ENCODE measurements around the gene ZNF829.
A peak's percentile ranks its signal among the peaks of the same experiment; 100 is the strongest.

Gene ZNF829

GRCh38 chr19:36915992-36916830, at the start of gene ZNF829, which contains the start of gene ZNF568:
Gene ZNF829 (minus strand): TSS chr19:36916291. CDS start chr19:36915167, 1,124 bp downstream.
Gene ZNF568 (plus strand): TSS chr19:36916332. CDS start chr19:36922771, 6,439 bp downstream.
- peak; percentile 54 for DNase-seq

- no peak for DNase-seq
These were observed 47.2 kb upstream of the ZNF829 start for GRCh38 chr19:36963280-36963679.

DNA sequence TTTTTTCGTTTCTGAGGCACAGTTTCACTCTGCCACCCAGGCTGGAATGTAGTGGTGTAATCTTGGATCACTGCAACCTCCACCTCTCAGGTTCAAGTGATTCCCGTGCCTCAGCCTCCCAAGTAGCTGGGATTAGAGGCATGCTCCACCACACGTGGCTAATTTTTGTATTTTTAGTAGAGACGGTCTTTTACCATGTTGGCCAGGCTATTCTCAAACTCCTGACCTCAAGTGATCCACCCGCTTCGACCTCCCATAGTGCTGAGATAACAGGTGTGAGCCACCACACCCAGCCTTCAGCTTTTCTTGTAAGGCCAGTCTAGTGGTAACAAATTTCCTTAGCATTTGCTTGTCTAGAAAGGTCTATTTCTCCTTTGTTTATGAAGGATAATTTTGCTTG, 46.3 kb upstream of the ZNF829 start:
- no peak for DNase-seq

DNA sequence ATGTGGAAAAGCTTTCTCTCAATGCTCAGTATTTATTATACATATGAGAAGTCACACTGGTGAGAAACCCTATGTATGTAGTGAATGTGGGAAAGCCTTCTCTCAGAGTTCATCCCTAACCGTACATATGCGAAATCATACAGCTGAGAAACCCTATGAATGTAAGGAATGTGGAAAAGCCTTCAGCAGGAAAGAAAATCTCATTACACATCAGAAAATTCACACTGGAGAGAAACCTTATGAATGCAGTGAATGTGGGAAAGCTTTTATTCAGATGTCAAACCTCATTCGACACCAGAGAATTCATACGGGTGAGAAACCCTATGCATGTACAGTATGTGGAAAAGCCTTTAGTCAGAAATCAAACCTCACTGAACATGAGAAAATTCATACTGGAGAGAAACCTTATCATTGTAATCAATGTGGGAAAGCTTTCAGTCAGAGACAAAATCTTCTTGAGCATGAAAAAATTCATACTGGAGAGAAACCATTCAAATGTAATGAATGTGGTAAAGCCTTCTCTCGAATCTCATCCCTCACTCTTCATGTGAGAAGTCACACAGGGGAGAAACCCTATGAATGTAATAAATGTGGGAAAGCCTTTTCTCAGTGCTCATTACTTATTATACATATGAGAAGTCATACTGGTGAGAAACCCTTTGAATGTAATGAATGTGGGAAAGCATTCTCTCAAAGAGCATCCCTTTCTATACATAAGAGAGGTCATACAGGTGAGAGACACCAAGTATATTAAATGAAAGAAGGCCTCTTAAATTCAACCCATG, 34.4 kb upstream of the ZNF829 start:
- DNase-seq: no peak

DNA sequence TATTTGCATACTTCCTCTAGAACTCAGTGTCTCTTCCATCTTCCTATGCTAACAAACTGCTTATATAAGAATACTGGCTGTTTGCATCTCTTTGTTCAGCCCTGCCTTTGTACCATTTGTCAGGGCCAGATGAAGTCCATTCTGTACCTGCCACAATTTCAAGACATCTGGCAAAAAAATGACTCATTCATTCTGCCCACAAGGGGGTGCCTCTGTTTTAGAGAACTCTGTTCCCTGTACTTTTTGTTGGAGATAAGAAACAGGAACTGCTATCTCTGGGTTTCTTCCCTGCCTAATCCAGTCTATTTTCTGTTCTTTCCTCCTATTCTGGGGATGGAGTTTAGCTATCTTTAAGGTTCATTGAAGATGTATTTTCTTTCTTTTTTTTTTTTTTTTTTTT, 23.1 kb upstream of the ZNF829 start:
- no peak for DNase-seq

- no peak for DNase-seq
These were observed 15.6 kb upstream of the ZNF829 start for GRCh38 chr19:36931684-36932083.

- no peak for DNase-seq
These were observed 2.0 kb upstream of the ZNF829 start for GRCh38 chr19:36918090-36918489.

- DNase-seq: no peak
These were observed 900 bp upstream of the ZNF829 start for GRCh38 chr19:36916991-36917390.

GRCh38 chr19:36898422-36898821, 17.7 kb downstream of the ZNF829 start:
- no peak for DNase-seq

- no peak for DNase-seq
These were observed 21.2 kb downstream of the ZNF829 start for GRCh38 chr19:36894849-36895383.

DNA sequence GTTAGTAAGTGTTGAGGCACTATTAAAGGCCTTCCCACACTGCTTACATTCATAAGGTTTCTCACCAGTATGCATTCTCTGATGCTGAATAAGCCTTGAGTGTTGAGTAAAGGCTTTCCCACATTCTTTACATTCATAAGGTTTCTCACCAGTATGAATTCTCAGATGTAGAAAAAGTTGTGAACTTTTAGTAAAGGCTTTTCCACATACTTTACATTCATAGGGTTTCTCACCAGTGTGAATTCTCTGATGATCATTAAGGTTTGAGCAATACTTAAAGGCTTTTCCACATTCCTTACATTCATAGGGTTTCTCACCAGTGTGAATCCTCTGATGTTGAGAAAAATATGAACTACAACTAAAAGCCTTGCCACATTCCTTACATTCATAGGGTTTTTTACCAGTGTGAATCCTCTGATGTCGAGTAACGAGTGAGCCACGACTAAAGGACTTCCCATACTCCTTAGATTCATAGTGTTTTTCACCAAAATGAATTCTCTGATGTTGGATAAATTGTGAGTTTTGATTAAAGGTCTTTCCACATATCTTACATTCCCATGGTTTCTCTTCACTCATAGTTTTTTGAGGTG, 24.2 kb downstream of the ZNF829 start:
- no peak for DNase-seq

- DNase-seq: no peak
These were observed 38.8 kb downstream of the ZNF829 start for GRCh38 chr19:36876993-36877938.

DNA sequence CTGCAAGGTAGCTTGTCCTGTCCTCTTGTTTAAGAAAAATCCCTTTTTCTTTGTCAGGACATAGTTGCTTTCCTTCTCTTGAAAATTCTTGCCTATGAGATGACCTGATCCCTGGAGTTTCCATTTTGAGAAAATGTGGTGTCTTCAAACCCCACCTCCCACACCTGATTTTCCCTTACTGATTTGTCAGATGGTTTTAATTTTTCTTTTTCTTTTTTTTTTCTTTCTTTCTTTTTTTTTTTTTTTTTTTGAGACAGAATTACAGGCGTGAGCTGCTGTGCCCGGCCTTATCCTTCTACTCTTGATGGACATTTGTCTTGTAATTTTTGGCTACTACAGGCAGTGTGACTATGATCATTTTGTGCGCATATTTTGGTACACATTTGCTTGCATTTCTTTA, 64.2 kb downstream of the ZNF829 start:
- DNase-seq: no peak

DNA sequence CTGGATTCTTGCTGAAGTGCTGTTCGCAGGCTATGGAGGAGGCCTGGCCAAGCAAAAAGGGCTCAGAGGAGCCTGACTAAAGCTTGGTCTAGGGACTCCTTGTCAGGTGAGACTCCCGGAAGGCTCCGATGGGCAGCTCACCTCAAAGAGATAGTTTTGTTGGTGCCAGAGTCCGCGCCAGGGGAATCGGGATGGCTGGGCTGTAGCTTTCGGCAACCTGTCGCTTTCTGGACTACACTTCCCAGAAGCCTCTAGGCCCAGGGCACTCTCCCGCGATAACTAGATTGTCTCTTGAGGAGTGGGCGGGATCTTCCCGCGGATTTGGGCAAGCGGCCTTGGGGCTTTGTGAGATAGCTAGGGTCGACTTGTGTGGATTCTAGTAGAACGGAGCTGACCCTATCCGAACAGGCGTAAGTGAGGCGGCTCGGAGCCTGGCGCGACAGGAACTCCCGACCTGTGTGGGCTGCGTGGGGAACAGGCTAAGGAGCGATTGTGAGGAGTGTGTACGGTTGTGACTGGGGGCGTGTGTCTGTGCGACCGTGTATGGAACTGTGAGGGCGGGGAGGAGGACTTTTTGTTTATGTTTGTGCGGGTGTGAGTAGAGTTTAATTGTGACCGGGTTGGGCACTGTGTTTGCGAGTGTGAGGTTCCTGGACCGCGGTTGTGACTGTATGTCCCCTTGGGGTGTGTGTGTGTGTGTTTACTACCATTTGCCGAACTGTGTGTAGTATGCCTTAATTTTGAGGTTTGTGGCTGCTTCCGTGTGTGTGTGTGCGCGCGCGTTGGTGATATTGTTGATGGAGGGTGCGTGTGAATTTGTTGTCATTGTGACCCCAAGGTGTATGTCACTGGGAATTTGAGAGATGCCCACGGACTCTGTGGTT, 65.3 kb downstream of the ZNF829 start, which contains the start of gene ZNF345:
TSS of gene ZNF345 (plus strand) at position 318 of the 884 bp plus-strand sequence. CDS start 25,955 bp downstream, outside the sequence.
- peak; percentile 80 for DNase-seq

DNA sequence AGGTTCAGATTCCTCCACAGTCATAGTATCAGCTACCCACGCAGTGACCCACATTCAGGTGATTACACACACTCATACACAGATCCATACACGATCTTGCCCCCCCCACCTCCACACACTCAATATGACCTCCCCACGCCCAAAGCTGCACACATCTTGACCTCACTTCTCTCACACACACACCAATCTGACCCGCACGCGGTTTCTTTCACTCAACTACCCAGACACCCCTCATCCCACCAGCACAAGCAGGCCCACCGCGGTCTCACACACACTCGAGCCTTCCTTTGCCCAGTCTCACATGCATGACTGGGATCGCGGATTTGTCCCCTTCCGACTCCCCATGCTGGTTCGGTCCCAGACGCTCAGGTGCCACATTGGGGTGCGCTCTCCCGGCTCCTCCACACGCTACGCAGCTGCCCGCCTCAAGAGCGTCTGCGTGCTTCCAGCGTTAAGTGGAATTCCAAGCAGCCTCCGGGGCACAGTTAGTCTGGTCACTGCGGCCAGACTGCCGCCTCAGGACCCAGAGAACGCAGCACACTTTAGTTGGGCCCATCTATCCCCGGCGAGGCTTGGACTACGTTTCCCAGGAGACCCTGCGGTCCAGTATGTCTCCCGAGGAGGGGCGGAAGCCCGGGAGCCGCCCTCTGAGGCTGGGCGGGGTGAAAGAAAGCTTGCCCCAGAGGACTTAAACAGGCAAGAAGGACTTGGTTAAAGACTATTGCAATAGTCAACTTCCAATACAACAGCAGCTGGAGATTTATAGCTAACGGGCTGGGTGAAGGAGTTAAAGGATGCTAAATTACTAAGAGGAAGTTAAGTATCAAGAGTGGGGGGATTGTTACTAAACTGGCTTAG, 66.2 kb downstream of the ZNF829 start:
- peak; percentile 37 for DNase-seq

DNA sequence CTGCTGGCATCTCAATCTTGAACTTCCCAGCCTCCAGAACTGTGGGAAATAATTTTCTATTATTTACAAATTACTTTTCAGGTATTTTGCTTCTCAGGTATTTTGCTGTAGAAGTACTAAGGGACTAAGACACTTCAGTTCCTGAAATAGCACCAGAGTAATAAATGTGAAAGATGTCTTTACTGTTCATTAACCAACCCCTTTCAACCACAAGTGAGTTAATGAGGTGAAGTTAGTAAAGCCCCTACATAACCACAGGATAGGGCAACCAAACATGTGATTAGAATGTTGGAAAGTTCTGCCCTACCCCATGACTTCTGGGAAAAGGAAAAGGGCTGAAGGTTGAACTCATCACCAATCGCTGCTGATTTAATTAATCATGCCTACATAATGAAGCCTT, 68.1 kb downstream of the ZNF829 start:
- no peak for DNase-seq

- DNase-seq: no peak
These were observed 77.2 kb downstream of the ZNF829 start for GRCh38 chr19:36838784-36839324.

Measured in NCI-H1436 treated with DMSO at 0.1 percent for 48 hours (cell line).